ENCODE data around the gene PLEKHA8. TPM values are rescaled to one million over a fixed set of nuclear protein-coding genes. Genes with fewer than 3 reads are reported as not detected.

Gene PLEKHA8
- 9.4 and 16.3 TPM in 2 replicates for total RNA-seq

GRCh38 chr7:30028216-30028748 is at the start of gene PLEKHA8:
Gene PLEKHA8 (plus strand): TSS chr7:30028412. CDS start chr7:30028763, 351 bp downstream.

GRCh38 chr7:29989257-29989995 is 38.8 kb upstream of the PLEKHA8 start, which contains the start of gene SCRN1:
Gene SCRN1 (minus strand): TSS chr7:29989801. CDS start chr7:29969067, 20,734 bp downstream.

GRCh38 chr7:30026229-30027064 is 1.8 kb upstream of the PLEKHA8 start, which contains the start of gene FKBP14:
Gene FKBP14 (minus strand): TSS chr7:30026702. CDS start chr7:30026508, 194 bp downstream.

GRCh38 chr7:30134611-30135300 is 106.5 kb downstream of the PLEKHA8 start, which contains the start of gene MTURN:
Gene MTURN (plus strand): TSS chr7:30134986. CDS start chr7:30135137, 151 bp downstream.

Small RNA genes lying within 50 kb of the gene (small RNA-seq; reads per million reads assigned to genes)
- gene RPS27P16, result not detected

Other genes starting within 250 kb of the PLEKHA8 start
- gene WIPF3, start 221.9 kb upstream of the PLEKHA8 start, total RNA-seq, result 0.11 and 0.39 TPM in 2 replicates
- gene SCRN1, start 38.6 kb upstream of the PLEKHA8 start, total RNA-seq, result 78.9 and 112 TPM in 2 replicates
- 19.6 and 46.2 TPM in 2 replicates for gene FKBP14, start 1.7 kb upstream of the PLEKHA8 start, total RNA-seq
- gene MTURN, start 106.6 kb downstream of the PLEKHA8 start, total RNA-seq, result 6.6 and 15.3 TPM in 2 replicates